H1 (cell line): ENCODE data around the gene EPS8. TPM values are rescaled to one million over a fixed set of nuclear protein-coding genes. Genes with fewer than 3 reads are reported as not detected.

ENCODE experiments used
- CTCF ChIA-PET: fragments of 300-600 bp; sonication (Branson Sonifier 250); formaldehyde crosslinking; loops from one replicate; lab custom pipeline; 2021; ENCODE audit not compliant: partially characterized antibody; lab: Charles Lee
- POLR2A ChIA-PET: fragments of 300-600 bp; sonication (Branson Sonifier 250); formaldehyde crosslinking; loops from one replicate; lab custom pipeline; 2021; ENCODE audit warnings: inconsistent platforms; ENCODE audit not compliant: partially characterized antibody; lab: Charles Lee
- DNase-seq, 2 experiments: peaks; one replicate each; pipeline versions ENCODE4 v3.0.0 to v3.0.0-alpha.2; 2010 to 2022; ENCODE audit warnings: low spot score in 2 of 2, low read depth in 1 of 2, mixed read lengths in 1 of 2
- FAIRE-seq: peaks from 2 replicates; lab custom pipeline; 2011; peaks lifted over from hg19 to GRCh38; lab: Jason Lieb, UNC
- H2AFZ ChIP-seq: 2 replicates; pipeline ENCODE4 v1.8.1; 2012; ENCODE audit warnings: low read length, inconsistent platforms
- H2AK5ac ChIP-seq: 2 replicates; pipeline ENCODE4 v1.6.1; 2013; ENCODE audit warnings: low read depth, low read length
- H2BK120ac ChIP-seq: replicated peaks from 2 replicates; pipeline ENCODE3; 2013; ENCODE audit warnings: low read depth, low read length, inconsistent platforms
- H2BK12ac ChIP-seq: 2 replicates; pipeline ENCODE4 v1.6.1; 2013; ENCODE audit warnings: low read depth, low read length
- H2BK15ac ChIP-seq: 2 replicates; pipeline ENCODE4 v1.6.1; 2013; ENCODE audit warnings: low read length
- H2BK20ac ChIP-seq: 2 replicates; pipeline ENCODE4 v1.6.1; 2013; ENCODE audit warnings: low read length
- H2BK5ac ChIP-seq: 2 replicates; pipeline ENCODE4 v1.6.1; 2013; ENCODE audit warnings: low read depth, low read length
- H3K14ac ChIP-seq: 2 replicates; pipeline ENCODE4 v1.6.1; 2013; ENCODE audit warnings: inconsistent platforms; ENCODE audit not compliant: insufficient read length
- H3K18ac ChIP-seq: 2 replicates; pipeline ENCODE4 v1.6.1; 2013; ENCODE audit warnings: low read length; ENCODE audit errors: extremely low read depth
- H3K23ac ChIP-seq: 2 replicates; pipeline ENCODE4 v1.6.1; 2013; ENCODE audit warnings: inconsistent platforms; ENCODE audit not compliant: insufficient read length
- H3K23me2 ChIP-seq: 2 replicates; pipeline ENCODE4 v1.6.1; 2013; ENCODE audit warnings: low read depth, low read length
- H3K27ac ChIP-seq: 2 replicates; pipeline ENCODE4 v1.6.1; 2011; ENCODE audit warnings: low read depth, low read length, inconsistent platforms
- H3K27me3 ChIP-seq, 4 experiments: replicated peaks in 1 of 4; 1 replicate in 1 of 4; 2 replicates in 3 of 4; pipeline versions ENCODE4 v1.6.1 to v1.8.1; 2011 to 2013; ENCODE audit warnings: low read length in 3 of 4, mild to moderate bottlenecking in 3 of 4, inconsistent platforms in 2 of 4, mixed read lengths in 2 of 4, moderate library complexity in 1 of 4; ENCODE audit not compliant: control insufficient read depth in 3 of 4, insufficient read depth in 3 of 4; ENCODE audit errors: extremely low read depth in 1 of 4
- H3K36me3 ChIP-seq, 4 experiments: 2 replicates each; pipeline versions ENCODE4 v1.6.1 to v1.8.1; 2011 to 2013; ENCODE audit warnings: mild to moderate bottlenecking in 4 of 4, low read length in 3 of 4, moderate library complexity in 2 of 4, control low read depth in 1 of 4, inconsistent platforms in 1 of 4; ENCODE audit not compliant: insufficient read depth in 4 of 4, control insufficient read depth in 2 of 4
- H3K4ac ChIP-seq: replicated peaks from 2 replicates; pipeline ENCODE3; 2013; ENCODE audit warnings: low read length, low read depth, mixed read lengths, inconsistent platforms; ENCODE audit not compliant: insufficient read length
- H3K4me1 ChIP-seq, 4 experiments: replicated peaks in 1 of 4; 1 replicate in 1 of 4; 2 replicates in 3 of 4; pipeline versions ENCODE4 v1.6.1 to v1.8.1; 2011 to 2013; ENCODE audit warnings: low read length in 3 of 4, inconsistent platforms in 2 of 4, mixed read lengths in 1 of 4; ENCODE audit not compliant: insufficient read depth in 4 of 4, control insufficient read depth in 3 of 4
- H3K4me2 ChIP-seq, 2 experiments: 2 replicates each; pipeline versions ENCODE4 v1.6.1 to v1.8.1; 2011 to 2013; ENCODE audit warnings: low read depth in 2 of 2, low read length in 2 of 2, control low read depth in 1 of 2, inconsistent platforms in 1 of 2, mild to moderate bottlenecking in 1 of 2; ENCODE audit not compliant: insufficient read depth in 1 of 2
- H3K4me3 ChIP-seq, 4 experiments: fragments of 200-600, 300-600 bp in 1 of 4; sonication (generic), shearing (Covaris generic), sonication (Bioruptor Twin) in 1 of 4; 2 replicates each; pipeline versions ENCODE4 v1.5.1 to v1.8.1; 2011 to 2016; ENCODE audit warnings: low read length in 4 of 4, low read depth in 3 of 4, control low read depth in 2 of 4, inconsistent platforms in 2 of 4, mild to moderate bottlenecking in 2 of 4, mixed read lengths in 1 of 4, moderate library complexity in 1 of 4; ENCODE audit not compliant: insufficient read depth in 2 of 4; ENCODE audit errors: extremely low read depth in 1 of 4
- H3K56ac ChIP-seq: replicated peaks from 2 replicates; pipeline ENCODE3; 2013; ENCODE audit warnings: low read depth, mild to moderate bottlenecking, mixed read lengths, low read length, inconsistent platforms; ENCODE audit not compliant: insufficient read length
- H3K79me1 ChIP-seq: 2 replicates; pipeline ENCODE4 v1.6.1; 2013; ENCODE audit warnings: low read depth, low read length, control low read depth
- H3K79me2 ChIP-seq, 2 experiments: 2 replicates each; pipeline versions ENCODE4 v1.6.1 to v1.8.1; 2012 to 2013; ENCODE audit warnings: low read length in 2 of 2, mild to moderate bottlenecking in 2 of 2, inconsistent platforms in 1 of 2; ENCODE audit not compliant: insufficient read depth in 2 of 2, control insufficient read depth in 1 of 2
- H3K9ac ChIP-seq, 4 experiments: replicated peaks in 1 of 4; 1 replicate in 1 of 4; 2 replicates in 3 of 4; pipeline versions ENCODE4 v1.6.1 to v1.8.1; 2011 to 2013; ENCODE audit warnings: low read depth in 3 of 4, low read length in 3 of 4, control low read depth in 2 of 4, mild to moderate bottlenecking in 2 of 4, moderate library complexity in 2 of 4, inconsistent platforms in 1 of 4; ENCODE audit errors: extremely low read depth in 1 of 4
- H3K9me3 ChIP-seq, 2 experiments: 2 replicates each; pipeline versions ENCODE4 v1.6.1 to v1.8.1; 2012 to 2013; ENCODE audit warnings: mild to moderate bottlenecking in 2 of 2, moderate library complexity in 2 of 2, control low read depth in 1 of 2, inconsistent platforms in 1 of 2, low read depth in 1 of 2, low read length in 1 of 2, mixed read lengths in 1 of 2; ENCODE audit not compliant: insufficient read depth in 2 of 2
- H4K20me1 ChIP-seq, 2 experiments: replicated peaks in 1 of 2; 2 replicates each; pipeline versions ENCODE3 to v1.8.1; 2011 to 2013; ENCODE audit warnings: inconsistent platforms in 2 of 2, low read length in 2 of 2, mild to moderate bottlenecking in 1 of 2; ENCODE audit not compliant: insufficient read depth in 2 of 2, control insufficient read depth in 1 of 2
- H4K5ac ChIP-seq: 2 replicates; pipeline ENCODE4 v1.6.1; 2013; ENCODE audit warnings: low read length, low read depth, mixed read lengths, inconsistent platforms; ENCODE audit not compliant: insufficient read length
- H4K8ac ChIP-seq: 2 replicates; pipeline ENCODE4 v1.8.0; 2013; ENCODE audit warnings: mild to moderate bottlenecking, moderate library complexity, low read length, inconsistent platforms; ENCODE audit not compliant: insufficient read depth; ENCODE audit errors: extremely low read depth
- H4K91ac ChIP-seq: replicated peaks from 2 replicates; pipeline ENCODE3; 2013; ENCODE audit warnings: low read length, mixed read lengths, inconsistent platforms; ENCODE audit not compliant: insufficient read length
- BACH1 ChIP-seq: IDR thresholded peaks from 2 replicates; pipeline ENCODE4 v1.6.1; 2012; ENCODE audit warnings: low read length, improper control_type of control experiment
- CREB1 ChIP-seq: IDR thresholded peaks from 2 replicates; pipeline ENCODE4 v1.6.1; 2012; ENCODE audit warnings: inconsistent platforms
- CTBP2 ChIP-seq: IDR thresholded peaks from 2 replicates; pipeline ENCODE4 v1.7.0; 2011; ENCODE audit warnings: borderline replicate concordance, mild to moderate bottlenecking, moderate library complexity, mixed read lengths, low read length; ENCODE audit not compliant: insufficient read depth, insufficient read length
- JUN ChIP-seq: IDR thresholded peaks from 2 replicates; pipeline ENCODE4 v1.6.1; 2011; ENCODE audit warnings: low read depth, mild to moderate bottlenecking, improper control_type of control experiment, low read length
- KDM1A ChIP-seq: fragments of 200-600, 300-600 bp; sonication (generic); IDR thresholded peaks from 2 replicates; pipeline ENCODE4 v1.7.1; 2016; ENCODE audit warnings: mild to moderate bottlenecking, low read length, borderline replicate concordance
- POLR2A ChIP-seq, 2 experiments: IDR thresholded peaks; 1 replicate in 1 of 2; 2 replicates in 1 of 2; pipeline ENCODE4 v1.6.1; 2011; ENCODE audit warnings: low read depth in 2 of 2, low read length in 2 of 2, mild to moderate bottlenecking in 2 of 2; ENCODE audit errors: control extremely low read depth in 1 of 2
- SIN3A ChIP-seq, 2 experiments: IDR thresholded peaks in 1 of 2; conservative IDR thresholded peaks in 1 of 2; 2 replicates each; pipeline ENCODE4 v1.6.1; 2011 to 2012; ENCODE audit warnings: low read length in 2 of 2, improper control_type of control experiment in 1 of 2, low read depth in 1 of 2, mild to moderate bottlenecking in 1 of 2
- SRF ChIP-seq: IDR thresholded peaks from 2 replicates; pipeline ENCODE4 v1.6.1; 2011; ENCODE audit warnings: mild to moderate bottlenecking, low read depth, low read length, moderate library complexity
- TAF1 ChIP-seq: IDR thresholded peaks from 2 replicates; pipeline ENCODE4 v1.6.1; 2011; ENCODE audit warnings: mild to moderate bottlenecking, low read depth, low read length
- TAF7 ChIP-seq: optimal IDR thresholded peaks from 2 replicates; pipeline ENCODE3; 2011; ENCODE audit warnings: low read depth, mild to moderate bottlenecking, inconsistent platforms, low read length, moderate library complexity, borderline replicate concordance
- TBP ChIP-seq: IDR thresholded peaks from 2 replicates; pipeline ENCODE4 v1.6.1; 2011; ENCODE audit warnings: low read depth, low read length, improper control_type of control experiment
- ZNF274 ChIP-seq: IDR thresholded peaks from 2 replicates; pipeline ENCODE4 v1.7.0; 2012; ENCODE audit warnings: low read length, borderline replicate concordance; ENCODE audit errors: extremely low read depth
- WGBS, 2 experiments: shearing (Covaris generic) in 1 of 2; methylation state at CpG; one replicate each; pipeline versions ENCODE4 v1.1.6 to v1.1.7; 2013 to 2015; ENCODE audit warnings: low lambda C conversion rate in 2 of 2, mixed read lengths in 2 of 2, inconsistent platforms in 1 of 2, low coverage in 1 of 2, missing lambda C conversion rate in 1 of 2; ENCODE audit not compliant: insufficient replicate concordance in 2 of 2, insufficient coverage in 1 of 2, insufficient read length in 1 of 2; ENCODE audit errors: extremely low coverage in 1 of 2, missing lambda C conversion rate in 1 of 2; 5-methylcytosine and 5-hydroxymethylcytosine counted together
- polyA plus RNA-seq, 7 experiments: library from polyadenylated mRNA; depleted of rRNA in 3 of 7; stranded (reverse) in 5 of 7; unstranded in 2 of 7; fragments of >200 nt in 5 of 7; fragments of 200-250 nt in 2 of 7; gene quantifications; 1 replicate in 5 of 7; 2 replicates in 1 of 7; 4 replicates in 1 of 7; pipeline versions ENCODE4 v1.2.1 to v1.2.3, GENCODE V29; 2011 to 2013; ENCODE audit warnings: missing spikeins in 2 of 7, mixed read lengths in 2 of 7
- total RNA-seq: library from RNA; stranded (reverse); fragmentation: NEBNext Ultra II Directional; extraction: Animal tissue kit (Norgen Biotek cat#: 25700); gene quantifications from 2 replicates; pipeline ENCODE4 v1.2.1, GENCODE V29; 2021
- TF ChIP-seq, protein P1 (sequence below), 3 experiments: IDR thresholded peaks; 1 replicate in 2 of 3; 2 replicates in 1 of 3; pipeline versions ENCODE4 v1.5.1 to v1.6.1; 2011; ENCODE audit warnings: low read length in 3 of 3, mild to moderate bottlenecking in 3 of 3, inconsistent platforms in 2 of 3, low read depth in 1 of 3, moderate library complexity in 1 of 3; ENCODE audit not compliant: insufficient read depth in 1 of 3; ENCODE audit errors: control extremely low read depth in 1 of 3

EPS8 gene
- total and polyA plus RNA-seq, 2 of the 8 experiments (the other 6 are each of a cell fraction or from before 2014, with no cell fraction given): 3.0 to 4.6 TPM

DNA sequence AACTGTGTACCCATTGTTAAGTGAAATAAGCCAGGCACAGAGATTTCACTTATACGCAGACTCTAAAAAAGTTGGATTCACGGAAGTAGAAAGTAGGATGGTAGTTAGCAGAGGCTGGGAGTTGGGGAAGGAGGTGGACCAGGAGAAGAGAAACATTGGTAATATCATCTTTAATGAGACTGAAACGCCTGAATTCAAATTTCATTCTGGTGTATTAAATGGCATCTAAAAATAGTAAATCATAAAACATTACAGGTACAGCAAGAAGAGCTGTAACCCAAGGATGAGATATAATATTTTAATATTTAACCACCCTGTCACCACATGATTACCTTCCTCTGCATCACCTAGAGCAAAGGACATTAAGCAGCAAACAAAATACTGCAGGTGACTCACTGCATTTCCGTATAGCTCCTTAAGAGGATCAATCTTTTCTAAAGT lies 99.4 kb downstream of the EPS8 start:
- no peak overlapping the region for H2BK20ac ChIP-seq
- H3K36me3 ChIP-seq: no peaks in the 10 kb centered on the region
- H2BK5ac ChIP-seq: no peak overlapping the region
- no peak overlapping the region for H3K14ac ChIP-seq
- no peak overlapping the region for H2BK120ac ChIP-seq
- no peaks in the 10 kb centered on the region for H3K79me2 ChIP-seq
- H4K20me1 ChIP-seq: no peaks in the 10 kb centered on the region
- no peak overlapping the region for H3K27ac ChIP-seq
- WGBS, 2 experiments: 88% methylated on average over 4 of the region's 4 CpGs; no CpG with 5 or more reads in 1 of the 2 experiments
- no peak overlapping the region for H4K5ac ChIP-seq
- no peak overlapping the region for H2BK15ac ChIP-seq
- no peak for DNase-seq
- no peak overlapping the region for H4K91ac ChIP-seq
- no peak overlapping the region for H3K4ac ChIP-seq
- ChIA-PET CTCF (no interaction called here), POLR2A (no interaction called here)
- H3K9me3 ChIP-seq: no peaks in the 10 kb centered on the region
- H3K27me3 ChIP-seq: no peaks in the 10 kb centered on the region
- no peaks in the 10 kb centered on the region for H3K79me1 ChIP-seq
- H4K8ac ChIP-seq: no peak overlapping the region
- no peak overlapping the region for H3K56ac ChIP-seq
- H3K23me2 ChIP-seq: no peaks in the 10 kb centered on the region
- FAIRE-seq: no peak
- no peak overlapping the region for H2AK5ac ChIP-seq
- no peak overlapping the region for H3K18ac ChIP-seq
- H3K4me2 ChIP-seq: no peak overlapping the region
- no peak overlapping the region for H2AFZ ChIP-seq
- H3K4me3 ChIP-seq: no peak overlapping the region
- peaks cover 0 to 8% (median 5%) of the 10 kb centered on the region in 4 experiments; a peak in 4 of 7 replicates for H3K4me1 ChIP-seq
- H3K9ac ChIP-seq: no peak overlapping the region
- H3K23ac ChIP-seq: no peak overlapping the region
- H2BK12ac ChIP-seq: no peak overlapping the region
- TF ChIP-seq SIN3A (conservative IDR thresholded peaks at IDR 0.05 in 1 of 2, IDR thresholded peaks at IDR 0.05 in 1 of 2; ENCODE audit: low read depth in 1 of 2, low read length in 2 of 2) (no peak), JUN (no peak), TBP (no peak), SRF (no peak), TAF7 (no peak), ZNF274 (no peak), KDM1A (no peak), BACH1 (no peak), CREB1 (no peak), TAF1 (no peak), POLR2A (IDR thresholded peaks at IDR 0.05; ENCODE audit: control extremely low read depth in 1 of 2, low read depth in 2 of 2, low read length in 2 of 2) (no peak), CTBP2 (no peak)
- TF ChIP-seq, protein P1, sequence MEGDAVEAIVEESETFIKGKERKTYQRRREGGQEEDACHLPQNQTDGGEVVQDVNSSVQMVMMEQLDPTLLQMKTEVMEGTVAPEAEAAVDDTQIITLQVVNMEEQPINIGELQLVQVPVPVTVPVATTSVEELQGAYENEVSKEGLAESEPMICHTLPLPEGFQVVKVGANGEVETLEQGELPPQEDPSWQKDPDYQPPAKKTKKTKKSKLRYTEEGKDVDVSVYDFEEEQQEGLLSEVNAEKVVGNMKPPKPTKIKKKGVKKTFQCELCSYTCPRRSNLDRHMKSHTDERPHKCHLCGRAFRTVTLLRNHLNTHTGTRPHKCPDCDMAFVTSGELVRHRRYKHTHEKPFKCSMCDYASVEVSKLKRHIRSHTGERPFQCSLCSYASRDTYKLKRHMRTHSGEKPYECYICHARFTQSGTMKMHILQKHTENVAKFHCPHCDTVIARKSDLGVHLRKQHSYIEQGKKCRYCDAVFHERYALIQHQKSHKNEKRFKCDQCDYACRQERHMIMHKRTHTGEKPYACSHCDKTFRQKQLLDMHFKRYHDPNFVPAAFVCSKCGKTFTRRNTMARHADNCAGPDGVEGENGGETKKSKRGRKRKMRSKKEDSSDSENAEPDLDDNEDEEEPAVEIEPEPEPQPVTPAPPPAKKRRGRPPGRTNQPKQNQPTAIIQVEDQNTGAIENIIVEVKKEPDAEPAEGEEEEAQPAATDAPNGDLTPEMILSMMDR (IDR thresholded peaks at IDR 0.05; ENCODE audit: control extremely low read depth in 1 of 3, insufficient read depth in 1 of 3, low read depth in 1 of 3, low read length in 3 of 3): no peak
